K562 treated with DMSO at 1 percent for 24 hours (cell line): Measurements from ENCODE around the gene MTHFR. TPM values are rescaled to one million over a fixed set of nuclear protein-coding genes. Genes with fewer than 3 reads are reported as not detected.

ENCODE experiments used
- total RNA-seq: library from RNA; unstranded; fragments of 300-600 nt; gene quantifications from 2 replicates; pipeline ENCODE4 v1.2.3, GENCODE V29; 2022; ENCODE audit warnings: low read depth; ENCODE audit not compliant: insufficient read depth

Gene MTHFR
- 98.0 and 102 TPM in 2 replicates for total RNA-seq

GRCh38 chr1:11805422-11806306, at the start of gene MTHFR, which contains the start of gene CLCN6:
MTHFR (minus strand) TSS chr1:11805964; CDS start chr1:11803116, 2,848 bp downstream.
CLCN6 (plus strand) TSS chr1:11806191; CDS start chr1:11806263, 72 bp downstream.

DNA sequence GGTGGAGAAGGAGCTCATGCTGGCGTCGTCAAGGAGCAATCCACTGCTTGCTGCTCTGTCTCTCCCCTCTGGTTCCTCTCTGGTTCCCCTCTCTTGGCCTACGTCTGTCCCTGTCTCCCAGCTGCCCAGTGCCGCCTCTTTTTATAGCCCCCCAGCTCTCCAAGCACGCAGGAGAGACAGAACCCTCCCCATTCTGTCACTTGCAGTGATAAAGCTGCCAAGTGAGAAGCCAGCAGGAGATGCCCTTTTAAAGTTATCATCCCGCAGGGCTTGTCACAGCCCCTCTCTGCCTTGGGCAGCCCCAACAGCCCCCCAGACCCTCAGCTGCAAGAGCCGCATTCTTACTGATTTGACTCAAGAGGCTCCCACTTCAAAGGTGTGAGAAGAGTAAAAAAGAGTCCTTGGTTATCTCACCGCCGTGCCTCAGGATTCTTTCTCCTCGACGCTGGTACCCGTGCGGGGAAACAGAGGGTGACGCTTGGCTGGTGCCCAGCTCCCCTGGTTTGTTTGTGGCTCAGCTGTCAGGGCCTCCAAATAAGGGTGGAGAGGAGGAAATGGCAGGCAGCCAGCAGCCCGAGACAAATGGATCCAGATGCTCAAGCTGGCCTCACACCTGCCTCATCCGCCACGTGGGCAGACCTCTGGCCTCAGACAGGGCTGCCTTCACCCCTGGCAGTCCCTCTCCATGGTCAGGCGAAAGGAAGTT, 42.1 kb upstream of the MTHFR start, which contains the start of gene NPPA:
Gene NPPA, minus strand, starts transcription at position 117 of the 706 bp plus-strand sequence. Its CDS starts 99 bp downstream, at position 18.

GRCh38 chr1:11761988-11762406, 43.8 kb downstream of the MTHFR start, which contains the start of gene C1orf167:
C1orf167 (plus strand) TSS chr1:11762193; CDS start chr1:11764401, 2,208 bp downstream.

DNA sequence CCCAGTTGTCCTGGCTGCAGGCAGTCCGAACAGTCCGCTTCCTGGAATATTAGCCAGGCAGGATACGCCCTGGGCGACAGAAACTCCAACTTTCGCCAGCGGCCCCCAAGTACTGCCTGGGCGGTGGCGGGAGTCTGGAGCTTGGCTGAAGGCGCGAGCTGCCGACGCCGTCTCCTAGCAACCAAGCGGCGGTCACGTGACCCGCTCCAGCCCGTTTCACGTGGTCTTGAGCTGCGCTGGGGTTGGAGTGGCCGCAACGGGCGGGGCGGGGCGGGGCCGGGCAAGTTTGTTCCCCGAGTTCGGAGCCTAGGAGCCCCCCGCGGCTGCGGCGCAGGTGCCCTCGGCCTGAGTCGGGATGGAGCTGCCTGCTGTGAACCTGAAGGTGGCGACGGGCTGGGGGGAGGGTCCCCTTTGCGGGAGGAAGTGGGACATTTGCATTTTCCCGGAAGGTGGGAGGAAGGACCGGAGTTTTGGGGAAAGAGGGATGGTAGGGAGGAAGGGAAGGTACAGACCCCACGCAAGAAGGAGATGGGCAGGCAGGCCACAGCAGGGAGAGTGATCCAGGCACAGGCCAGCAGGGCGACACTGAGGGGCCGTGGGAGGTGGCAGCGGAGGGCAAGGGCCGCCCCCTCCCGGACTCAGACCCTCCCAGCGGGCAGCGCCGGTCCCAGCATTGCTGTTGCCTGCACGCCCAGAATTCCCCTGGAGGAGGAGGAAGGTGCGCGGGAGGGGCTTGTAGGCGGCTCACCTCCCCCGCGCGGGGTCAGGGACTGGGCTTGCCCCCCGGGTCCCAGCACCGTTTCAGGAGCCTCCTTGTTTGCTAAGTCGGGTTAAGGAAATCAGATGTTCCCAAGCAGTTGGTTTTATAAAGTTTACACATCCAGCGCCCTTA, 69.7 kb downstream of the MTHFR start, which contains the start of gene AGTRAP:
Gene AGTRAP, plus strand, starts transcription at position 283 of the 892 bp plus-strand sequence. Its CDS starts 73 bp downstream, at position 356.

Other genes starting within 250 kb of the MTHFR start
- gene FBXO2, start 151.5 kb downstream of the MTHFR start, total RNA-seq, result 7.5 and 10.0 TPM in 2 replicates
- gene FBXO44, start 151.1 kb downstream of the MTHFR start, total RNA-seq, result 15.2 and 17.6 TPM in 2 replicates
- gene FBXO6, start 141.8 kb downstream of the MTHFR start, total RNA-seq, result 45.8 and 46.7 TPM in 2 replicates
- 284 and 286 TPM in 2 replicates for gene MAD2L2, start 124.8 kb downstream of the MTHFR start, total RNA-seq
- gene DRAXIN, start 114.3 kb downstream of the MTHFR start, total RNA-seq, result not detected in 2 replicates
- gene AGTRAP, start 69.8 kb downstream of the MTHFR start, total RNA-seq, result 195 and 209 TPM in 2 replicates
- gene C1orf167, start 43.8 kb downstream of the MTHFR start, total RNA-seq, result 0.19 and 11.9 TPM in 2 replicates
- gene CLCN6, start 227 bp upstream of the MTHFR start, total RNA-seq, result 8.8 and 11.3 TPM in 2 replicates
- gene NPPA, start 41.8 kb upstream of the MTHFR start, total RNA-seq, result not detected in 2 replicates
- not detected in 2 replicates for gene NPPB, start 53.0 kb upstream of the MTHFR start, total RNA-seq
- gene KIAA2013, start 120.5 kb upstream of the MTHFR start, total RNA-seq, result 172 TPM in 2 replicates
- gene PLOD1, start 128.8 kb upstream of the MTHFR start, total RNA-seq, result 193 and 194 TPM in 2 replicates
- gene MFN2, start 174.5 kb upstream of the MTHFR start, total RNA-seq, result 93.2 and 95.6 TPM in 2 replicates
- gene MIIP, start 213.5 kb upstream of the MTHFR start, total RNA-seq, result 130 and 160 TPM in 2 replicates